Astrocyte (in vitro differentiated cells and primary cell): ENCODE data around the gene OPALIN.

ENCODE experiments used
- EZH2 ChIP-seq: IDR thresholded peaks from 2 replicates; pipeline ENCODE4 v1.6.1; 2012; ENCODE audit warnings: mild to moderate bottlenecking, low read length, inconsistent platforms; ENCODE audit not compliant: insufficient read depth
- TF ChIP-seq, protein P1 (sequence below): IDR thresholded peaks from 2 replicates; pipeline ENCODE4 v1.5.1; 2011; ENCODE audit warnings: low read depth, mild to moderate bottlenecking, inconsistent platforms, low read length, moderate library complexity; ENCODE audit not compliant: insufficient read depth

DNA sequence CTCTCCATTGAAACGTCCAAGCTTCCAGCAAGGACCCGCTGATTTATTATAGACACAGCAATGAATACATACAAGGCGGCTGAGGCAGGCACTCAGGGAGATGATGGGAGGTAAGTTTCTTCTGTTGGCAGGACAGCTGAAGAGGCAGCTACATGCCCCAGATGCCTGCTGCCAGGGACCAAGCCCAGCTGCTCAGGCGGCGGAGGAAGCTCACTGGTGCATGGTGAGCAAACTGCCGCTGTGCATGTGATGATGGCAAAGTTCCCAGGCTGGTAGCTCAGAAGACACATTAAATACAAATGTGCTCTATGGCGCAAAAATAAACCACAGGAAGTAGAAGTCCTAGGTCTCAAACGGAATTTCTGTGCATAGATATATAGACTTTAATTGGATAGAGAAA, 52.3 kb downstream of the OPALIN start:
- TF ChIP-seq, protein P1, sequence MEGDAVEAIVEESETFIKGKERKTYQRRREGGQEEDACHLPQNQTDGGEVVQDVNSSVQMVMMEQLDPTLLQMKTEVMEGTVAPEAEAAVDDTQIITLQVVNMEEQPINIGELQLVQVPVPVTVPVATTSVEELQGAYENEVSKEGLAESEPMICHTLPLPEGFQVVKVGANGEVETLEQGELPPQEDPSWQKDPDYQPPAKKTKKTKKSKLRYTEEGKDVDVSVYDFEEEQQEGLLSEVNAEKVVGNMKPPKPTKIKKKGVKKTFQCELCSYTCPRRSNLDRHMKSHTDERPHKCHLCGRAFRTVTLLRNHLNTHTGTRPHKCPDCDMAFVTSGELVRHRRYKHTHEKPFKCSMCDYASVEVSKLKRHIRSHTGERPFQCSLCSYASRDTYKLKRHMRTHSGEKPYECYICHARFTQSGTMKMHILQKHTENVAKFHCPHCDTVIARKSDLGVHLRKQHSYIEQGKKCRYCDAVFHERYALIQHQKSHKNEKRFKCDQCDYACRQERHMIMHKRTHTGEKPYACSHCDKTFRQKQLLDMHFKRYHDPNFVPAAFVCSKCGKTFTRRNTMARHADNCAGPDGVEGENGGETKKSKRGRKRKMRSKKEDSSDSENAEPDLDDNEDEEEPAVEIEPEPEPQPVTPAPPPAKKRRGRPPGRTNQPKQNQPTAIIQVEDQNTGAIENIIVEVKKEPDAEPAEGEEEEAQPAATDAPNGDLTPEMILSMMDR, result no peak
- no peak for TF ChIP-seq EZH2
